SK-N-SH (cell line): ENCODE results near the gene SGO2. TPM values are rescaled to one million over a fixed set of nuclear protein-coding genes. Genes with fewer than 3 reads are reported as not detected.

Experiments used
- CTCF ChIA-PET: fragments of 300-600, 350-600 bp; formaldehyde crosslinking; extraction: SDS; loops from one replicate; lab custom pipeline; 2021; lab: Yijun Ruan, JAX
- POLR2A ChIA-PET: fragments of 350-600 bp; sonication (Branson Sonifier 250); formaldehyde crosslinking; extraction: SDS; loops from one replicate; lab custom pipeline; 2020; ENCODE audit warnings: antibody characterized with exemption, inconsistent platforms; lab: Yijun Ruan, JAX
- DNase-seq: peaks from one replicate; pipeline ENCODE4 v3.0.0; 2012
- H2AFZ ChIP-seq: fragments of 200-600 bp; sonication (generic); 2 replicates; pipeline ENCODE4 v1.8.1; 2016; ENCODE audit warnings: antibody characterized with exemption, mild to moderate bottlenecking, low read depth
- H3F3A ChIP-seq: fragments of 200-600 bp; sonication (generic); replicated peaks from 2 replicates; pipeline ENCODE3; 2016; ENCODE audit warnings: antibody characterized with exemption, mild to moderate bottlenecking; ENCODE audit not compliant: insufficient read depth
- H3K27ac ChIP-seq, 2 experiments: fragments of 200-500 bp in 1 of 2; fragments of 200-600 bp in 1 of 2; sonication (Bioruptor generic) in 1 of 2; sonication (generic), shearing (Covaris generic) in 1 of 2; 2 replicates each; pipeline versions ENCODE4 v1.5.1 to v1.6.1; 2014 to 2016; ENCODE audit warnings: low read depth in 2 of 2, inconsistent platforms in 1 of 2, low read length in 1 of 2, mild to moderate bottlenecking in 1 of 2, mixed read lengths in 1 of 2
- H3K27me3 ChIP-seq: fragments of 200-600 bp; sonication (generic), shearing (Covaris generic); 2 replicates; pipeline ENCODE4 v1.6.1; 2016; ENCODE audit warnings: mixed run types; ENCODE audit not compliant: insufficient read depth
- H3K36me3 ChIP-seq, 2 experiments: fragments of 200-500 bp in 1 of 2; fragments of 200-600 bp in 1 of 2; sonication (Bioruptor generic) in 1 of 2; sonication (generic) in 1 of 2; replicated peaks in 1 of 2; 2 replicates each; pipeline versions ENCODE3 to v1.5.1; 2014 to 2016; ENCODE audit warnings: low read length in 1 of 2, mild to moderate bottlenecking in 1 of 2; ENCODE audit not compliant: insufficient read depth in 2 of 2, control insufficient read depth in 1 of 2
- H3K4me1 ChIP-seq, 2 experiments: fragments of 200-500 bp in 1 of 2; fragments of 200-600 bp in 1 of 2; sonication (Bioruptor generic) in 1 of 2; sonication (generic), shearing (Covaris generic) in 1 of 2; 2 replicates each; pipeline versions ENCODE4 v1.5.1 to v1.6.1; 2014 to 2016; ENCODE audit warnings: low read depth in 1 of 2, low read length in 1 of 2, mixed run types in 1 of 2; ENCODE audit not compliant: insufficient read depth in 2 of 2, control insufficient read depth in 1 of 2
- H3K4me2 ChIP-seq: fragments of 200-600 bp; sonication (generic), shearing (Covaris generic); 2 replicates; pipeline ENCODE4 v1.6.1; 2017; ENCODE audit warnings: mixed run types
- H3K4me3 ChIP-seq, 2 experiments: fragments of 200-500 bp in 1 of 2; fragments of 200-600 bp in 1 of 2; sonication (Bioruptor generic) in 1 of 2; sonication (generic), shearing (Covaris generic) in 1 of 2; 2 replicates each; pipeline versions ENCODE4 v1.5.1 to v1.8.1; 2014 to 2016; ENCODE audit warnings: low read depth in 2 of 2, inconsistent platforms in 1 of 2, low read length in 1 of 2, mild to moderate bottlenecking in 1 of 2, mixed read lengths in 1 of 2, moderate library complexity in 1 of 2
- H3K79me2 ChIP-seq: fragments of 200-600 bp; sonication (generic); 2 replicates; pipeline ENCODE4 v1.8.1; 2017; ENCODE audit warnings: mild to moderate bottlenecking; ENCODE audit not compliant: insufficient read depth
- H3K9ac ChIP-seq: fragments of 200-600 bp; sonication (generic); 2 replicates; pipeline ENCODE4 v1.6.1; 2017; ENCODE audit warnings: mixed run types
- H3K9me2 ChIP-seq: fragments of 200-600 bp; sonication (generic); 2 replicates; pipeline ENCODE4 v1.6.1; 2017; ENCODE audit warnings: mixed run types
- H3K9me3 ChIP-seq: fragments of 200-600 bp; sonication (generic); 2 replicates; pipeline ENCODE4 v1.6.1; 2017; ENCODE audit warnings: mixed run types, mild to moderate bottlenecking, moderate library complexity
- H4K20me1 ChIP-seq: fragments of 200-600 bp; sonication (generic); 2 replicates; pipeline ENCODE4 v1.6.1; 2017; ENCODE audit warnings: mild to moderate bottlenecking, mixed run types; ENCODE audit not compliant: insufficient read depth
- CHD2 ChIP-seq: fragments of 150-350 bp; IDR thresholded peaks from 2 replicates; pipeline ENCODE4 v1.6.1; 2018; ENCODE audit warnings: low read length; ENCODE audit not compliant: partially characterized antibody
- MAX ChIP-seq: IDR thresholded peaks from 2 replicates; pipeline ENCODE4 v1.4.0; 2012; ENCODE audit warnings: low read depth
- USF2 ChIP-seq: fragments of 150-350 bp; IDR thresholded peaks from 2 replicates; pipeline ENCODE4 v1.6.1; 2017; ENCODE audit warnings: antibody characterized with exemption, low read length, low read depth, borderline replicate concordance
- WGBS: methylation state at CpG from one replicate; pipeline ENCODE4 v1.1.6; 2017; ENCODE audit warnings: low lambda C conversion rate; 5-methylcytosine and 5-hydroxymethylcytosine counted together
- polyA plus RNA-seq, 3 experiments: library from polyadenylated mRNA; depleted of rRNA; stranded (reverse); fragments of >200 nt; gene quantifications; 2 replicates each; pipeline ENCODE4 v1.2.3, GENCODE V29; 2012
- TF ChIP-seq, protein P1 (sequence below): IDR thresholded peaks from 2 replicates; pipeline ENCODE4; 2012

SGO2 gene
- polyA plus RNA-seq, 1 of the 3 experiments (the other 2 are of a cell fraction), result 2.8 TPM

- peak; percentile 49 for DNase-seq
- no peaks in the 10 kb centered on the region for H3F3A ChIP-seq
- H4K20me1 ChIP-seq, result no peaks in the 10 kb centered on the region
- H3K4me3 ChIP-seq, result peak within 1 kb of the TSS in 1 of 2 experiments; percentile 26; a peak in 2 of 4 replicates
- no peak within 1 kb of the TSS for H3K9ac ChIP-seq
- POLR2A ChIA-PET, result no interaction called here
- H2AFZ ChIP-seq, result no peak within 1 kb of the TSS
- WGBS, result 79% methylated on average over 31 of the region's 62 CpGs
- H3K36me3 ChIP-seq, result peaks cover 4 to 5% of the 10 kb centered on the region in 2 experiments
- no peaks in the 10 kb centered on the region for H3K9me3 ChIP-seq
- TF ChIP-seq MAX, result peak; percentile 55; the same call in 1 of the 2 replicates
- no peak for TF ChIP-seq CHD2
- TF ChIP-seq, all 33 proteins: peak for 1
- Histone ChIP-seq H3K27ac (no peak within 1 kb of the TSS), H3K79me2 (no peaks in the 10 kb centered on the region), H3K4me1 (peaks cover 0 to 5% of the 10 kb centered on the region in 2 experiments; a peak in 1 of 4 replicates), H3K4me2 (no peak within 1 kb of the TSS), H3K9me2 (no peaks in the 10 kb centered on the region), H3K27me3 (no peaks in the 10 kb centered on the region)
- CTCF ChIA-PET, result interaction anchor here (0.6 to 2.1 kb wide), 9 partner anchors 10 to 612 kb away, joined by 3 to 6 read pairs (median 3); partner anchors contain the start of gene KCTD18
Observed at GRCh38 chr2:200585730-200586643, 60.0 kb downstream of the SGO2 start, which contains the start of gene AOX1. AOX1 (plus strand) TSS chr2:200586014; CDS start chr2:200586109, 95 bp downstream.

GRCh38 chr2:200586644-200586975, 60.6 kb downstream of the SGO2 start:
- Histone ChIP-seq H3K79me2 (no peaks in the 10 kb centered on the region), H3K27ac (no peak overlapping the region), H3K27me3 (no peaks in the 10 kb centered on the region), H3F3A (no peaks in the 10 kb centered on the region), H3K9me3 (no peaks in the 10 kb centered on the region), H3K9ac (no peak overlapping the region), H3K9me2 (no peaks in the 10 kb centered on the region), H3K4me1 (peaks cover 0 to 5% of the 10 kb centered on the region in 2 experiments; a peak in 1 of 4 replicates), H3K36me3 (peaks cover 4% of the 10 kb centered on the region in 2 experiments), H4K20me1 (no peaks in the 10 kb centered on the region), H3K4me3 (no peak overlapping the region), H3K4me2 (no peak overlapping the region), H2AFZ (no peak overlapping the region)
- TF ChIP-seq, protein P1, sequence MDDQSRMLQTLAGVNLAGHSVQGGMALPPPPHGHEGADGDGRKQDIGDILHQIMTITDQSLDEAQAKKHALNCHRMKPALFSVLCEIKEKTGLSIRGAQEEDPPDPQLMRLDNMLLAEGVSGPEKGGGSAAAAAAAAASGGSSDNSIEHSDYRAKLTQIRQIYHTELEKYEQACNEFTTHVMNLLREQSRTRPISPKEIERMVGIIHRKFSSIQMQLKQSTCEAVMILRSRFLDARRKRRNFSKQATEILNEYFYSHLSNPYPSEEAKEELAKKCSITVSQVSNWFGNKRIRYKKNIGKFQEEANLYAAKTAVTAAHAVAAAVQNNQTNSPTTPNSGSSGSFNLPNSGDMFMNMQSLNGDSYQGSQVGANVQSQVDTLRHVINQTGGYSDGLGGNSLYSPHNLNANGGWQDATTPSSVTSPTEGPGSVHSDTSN, result no peak
- TF ChIP-seq USF2, result no peak
- CTCF ChIA-PET, result interaction anchor here (1.0 to 2.1 kb wide), 5 partner anchors 10 to 115 kb away, joined by 3 to 6 read pairs (median 4); partner anchors contain the start of gene KCTD18
- 67% methylated on average over 2 of the region's 9 CpGs for WGBS
- no peak for DNase-seq
- POLR2A ChIA-PET, result no interaction called here
